MM.1S (cell line): Measurements from ENCODE around the gene CNTRL.
A peak's percentile ranks its signal among the peaks of the same experiment; 100 is the strongest.
"Not testable (repeated sequence)": the region's sequence is repeated elsewhere in the genome, so short reads cannot be mapped to it uniquely, and the experiment has no call there.

Experiments
- DNase-seq: peaks from one replicate; pipeline ENCODE4 v3.0.0-alpha.2; 2015
- H2AFZ ChIP-seq: fragments of 300-600 bp; sonication (generic); 2 replicates; pipeline ENCODE4 v1.6.0; 2016; ENCODE audit warnings: antibody characterized with exemption, low read length
- H3F3A ChIP-seq: fragments of 300-600 bp; sonication (generic); 2 replicates; pipeline ENCODE4 v1.6.1; 2016; ENCODE audit warnings: mild to moderate bottlenecking, antibody characterized with exemption, low read length, moderate library complexity, mixed read lengths; ENCODE audit not compliant: insufficient read depth
- H3K27ac ChIP-seq: fragments of 300-600 bp; sonication (generic); 2 replicates; pipeline ENCODE4 v1.5.1; 2016; ENCODE audit warnings: mild to moderate bottlenecking, low read length
- H3K27me3 ChIP-seq: fragments of 300-600 bp; sonication (generic); replicated peaks from 2 replicates; pipeline ENCODE4 v1.6.0; 2016; ENCODE audit warnings: low read length; ENCODE audit not compliant: insufficient read depth
- H3K36me3 ChIP-seq: fragments of 300-600 bp; sonication (generic); replicated peaks from 2 replicates; pipeline ENCODE4 v1.6.1; 2016; ENCODE audit warnings: mild to moderate bottlenecking, low read length, mixed read lengths; ENCODE audit not compliant: insufficient read depth
- H3K4me1 ChIP-seq: fragments of 300-600 bp; sonication (generic); 2 replicates; pipeline ENCODE4 v1.6.1; 2016; ENCODE audit warnings: low read length, mixed read lengths
- H3K4me2 ChIP-seq: fragments of 300-600 bp; sonication (generic); 2 replicates; pipeline ENCODE4 v1.6.0; 2016; ENCODE audit warnings: low read depth, low read length
- H3K4me3 ChIP-seq: fragments of 300-600 bp; sonication (generic); 2 replicates; pipeline ENCODE4 v1.5.1; 2016; ENCODE audit warnings: low read length, mixed read lengths
- H3K79me2 ChIP-seq: fragments of 300-600 bp; sonication (generic); 2 replicates; pipeline ENCODE4 v1.6.1; 2016; ENCODE audit warnings: mixed run types, low read length, mixed read lengths
- H3K9ac ChIP-seq: fragments of 300-600 bp; sonication (generic); 2 replicates; pipeline ENCODE4 v1.6.1; 2016; ENCODE audit warnings: low read length, mixed read lengths
- H3K9me2 ChIP-seq: fragments of 300-600 bp; sonication (generic); replicated peaks from 2 replicates; pipeline ENCODE4 v1.6.1; 2016; ENCODE audit warnings: mild to moderate bottlenecking, low read length, mixed read lengths; ENCODE audit not compliant: insufficient read depth
- H3K9me3 ChIP-seq: fragments of 300-600 bp; sonication (generic); replicated peaks from 2 replicates; pipeline ENCODE4 v1.6.1; 2016; ENCODE audit warnings: mild to moderate bottlenecking, low read length, mixed read lengths; ENCODE audit not compliant: insufficient read depth
- H4K20me1 ChIP-seq: fragments of 300-600 bp; sonication (generic); 2 replicates; pipeline ENCODE4 v1.6.1; 2016; ENCODE audit warnings: mild to moderate bottlenecking, low read length, moderate library complexity, mixed read lengths; ENCODE audit not compliant: insufficient read depth
- CTCF ChIP-seq: fragments of 300-600 bp; sonication (generic); IDR thresholded peaks from 2 replicates; pipeline ENCODE4 v1.5.1; 2016; ENCODE audit warnings: antibody characterized with exemption, low read length, mixed read lengths
- EZH2 ChIP-seq: fragments of 300-600 bp; sonication (generic); optimal IDR thresholded peaks from 2 replicates; pipeline ENCODE3; 2017; ENCODE audit warnings: low read depth, mild to moderate bottlenecking, antibody characterized with exemption, low read length, mixed read lengths
- EZH2phosphoT487 ChIP-seq: fragments of 300-600 bp; sonication (generic); IDR thresholded peaks from 2 replicates; pipeline ENCODE4 v1.6.1; 2018; ENCODE audit warnings: antibody characterized with exemption, low read length

The CNTRL gene

GRCh38 chr9:121074370-121075250 is at the start of gene CNTRL:
Gene CNTRL, plus strand, starts transcription at chr9:121074955. Its CDS starts 13,372 bp downstream, at chr9:121088327.
- H3K9ac ChIP-seq = peak within 1 kb of the TSS; percentile 95
- H3K27ac ChIP-seq = peak within 1 kb of the TSS; percentile 78
- H3K4me1 ChIP-seq = peaks cover 16% of the 10 kb centered on the region
- H3K36me3 ChIP-seq = no peaks in the 10 kb centered on the region
- H3K4me2 ChIP-seq = peak within 1 kb of the TSS; percentile 78
- peaks cover 24% of the 10 kb centered on the region for H3F3A ChIP-seq
- no peaks in the 10 kb centered on the region for H3K27me3 ChIP-seq
- H3K79me2 ChIP-seq = peaks cover 45% of the 10 kb centered on the region
- peak; percentile 90 for DNase-seq
- TF ChIP-seq EZH2phosphoT487 (no peak), CTCF (no peak), EZH2 (no peak)
- H3K9me3 ChIP-seq = no peaks in the 10 kb centered on the region
- H2AFZ ChIP-seq = peak within 1 kb of the TSS; percentile 95
- peak within 1 kb of the TSS; percentile 83 for H3K4me3 ChIP-seq
- H3K9me2 ChIP-seq = no peaks in the 10 kb centered on the region
- H4K20me1 ChIP-seq = no peaks in the 10 kb centered on the region

GRCh38 chr9:121026260-121026691 is 48.5 kb upstream of the CNTRL start:
- no peaks in the 10 kb centered on the region for H3K9me2 ChIP-seq
- H3K4me1 ChIP-seq = no peaks in the 10 kb centered on the region
- H4K20me1 ChIP-seq = no peaks in the 10 kb centered on the region
- H3K9ac ChIP-seq = no peak overlapping the region
- no peaks in the 10 kb centered on the region for H3K9me3 ChIP-seq
- no peak for DNase-seq
- no peak overlapping the region for H3K4me3 ChIP-seq
- no peak overlapping the region for H3K27ac ChIP-seq
- H2AFZ ChIP-seq = no peak overlapping the region
- no peak overlapping the region for H3K4me2 ChIP-seq
- no peaks in the 10 kb centered on the region; the same call in 1 of the 2 replicates for H3F3A ChIP-seq
- no peaks in the 10 kb centered on the region for H3K79me2 ChIP-seq
- TF ChIP-seq EZH2 (no peak), CTCF (no peak), EZH2phosphoT487 (no peak)
- H3K36me3 ChIP-seq = no peaks in the 10 kb centered on the region
- H3K27me3 ChIP-seq = no peaks in the 10 kb centered on the region

- no peaks in the 10 kb centered on the region; the same call in 1 of the 2 replicates for H3F3A ChIP-seq
- no peak overlapping the region for H3K27ac ChIP-seq
- no peaks in the 10 kb centered on the region for H3K4me1 ChIP-seq
- H4K20me1 ChIP-seq = no peaks in the 10 kb centered on the region
- no peak for DNase-seq
- no peak overlapping the region for H3K4me2 ChIP-seq
- H3K36me3 ChIP-seq = no peaks in the 10 kb centered on the region
- H3K4me3 ChIP-seq = no peak overlapping the region
- no peaks in the 10 kb centered on the region for H3K79me2 ChIP-seq
- no peak overlapping the region for H2AFZ ChIP-seq
- H3K27me3 ChIP-seq = no peaks in the 10 kb centered on the region
- H3K9me3 ChIP-seq = no peaks in the 10 kb centered on the region
- TF ChIP-seq EZH2 (no peak), CTCF (no peak), EZH2phosphoT487 (no peak)
- no peaks in the 10 kb centered on the region for H3K9me2 ChIP-seq
- H3K9ac ChIP-seq = no peak overlapping the region
These were observed 48.0 kb upstream of the CNTRL start for GRCh38 chr9:121026768-121027167.

- not testable (repeated sequence) for H3K4me3 ChIP-seq, H3K27ac ChIP-seq, H3K9ac ChIP-seq
These were observed 46.5 kb upstream of the CNTRL start for GRCh38 chr9:121028285-121028684.

More at GRCh38 chr9:121028285-121028684, 46.5 kb upstream of the CNTRL start:
- not testable (repeated sequence) for H3K4me1 ChIP-seq, DNase-seq, H3K27me3 ChIP-seq, H3K79me2 ChIP-seq, H3K9me2 ChIP-seq, H3F3A ChIP-seq, H2AFZ ChIP-seq, H3K4me2 ChIP-seq, H3K36me3 ChIP-seq, H3K9me3 ChIP-seq, H4K20me1 ChIP-seq
